Right forelimb (tissue), 1 donor: Measurements from ENCODE around the gene XYLT1.

Experiments used
- DNase-seq: peaks from one replicate; pipeline ENCODE4 v3.0.0-alpha.2; 2018

Gene XYLT1

GRCh38 chr16:17070882-17071592 is 399.7 kb downstream of the XYLT1 start:
- no peak for DNase-seq

GRCh38 chr16:17069681-17070080 is 401.1 kb downstream of the XYLT1 start:
- no peak for DNase-seq

- no peak for DNase-seq
Observed at GRCh38 chr16:17068524-17068923, 402.2 kb downstream of the XYLT1 start.

- no peak for DNase-seq
Observed at GRCh38 chr16:17067882-17068281, 402.9 kb downstream of the XYLT1 start.

- no peak for DNase-seq
Observed at GRCh38 chr16:17063201-17064139, 407.3 kb downstream of the XYLT1 start.

GRCh38 chr16:17062676-17063075 is 408.1 kb downstream of the XYLT1 start:
- no peak for DNase-seq

GRCh38 chr16:17061326-17061725 is 409.4 kb downstream of the XYLT1 start:
- no peak for DNase-seq

- no peak for DNase-seq
Observed at GRCh38 chr16:17058471-17058870, 412.3 kb downstream of the XYLT1 start.

- no peak for DNase-seq
Observed at GRCh38 chr16:17056666-17057065, 414.1 kb downstream of the XYLT1 start.

- no peak for DNase-seq
Observed at GRCh38 chr16:17053536-17054160, 417.1 kb downstream of the XYLT1 start.
